Measurements from ENCODE around the gene GRK4.

DNA sequence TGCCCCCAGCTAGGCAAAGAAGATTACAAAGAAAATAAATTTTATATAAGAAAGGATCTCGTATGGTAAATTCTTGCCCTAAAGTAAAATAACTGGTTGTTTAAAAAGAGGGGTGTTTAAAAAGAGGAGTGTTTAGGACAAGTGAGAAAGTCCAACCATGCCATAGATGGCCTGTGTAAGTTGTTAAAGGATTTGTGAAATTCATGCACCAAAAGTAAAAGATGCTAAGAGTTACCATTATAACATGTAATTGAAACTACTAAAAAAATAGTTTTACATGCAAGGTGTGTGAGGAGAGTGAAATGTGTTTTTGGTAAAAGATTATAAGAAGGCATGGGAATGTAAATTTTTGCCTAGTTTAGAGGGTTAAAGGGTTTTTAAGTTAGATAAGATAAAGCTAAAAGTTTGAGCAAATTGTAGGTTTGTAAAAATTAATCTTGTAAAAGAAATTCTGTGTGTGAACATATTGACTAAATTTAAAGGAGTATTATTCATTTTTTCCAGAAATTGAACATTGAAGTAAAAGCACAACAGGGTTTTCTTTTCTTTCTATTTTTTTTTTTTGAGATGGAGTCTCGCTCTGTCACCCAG, 90.9 kb downstream of the GRK4 start:
- TF ChIP-seq, protein P1, sequence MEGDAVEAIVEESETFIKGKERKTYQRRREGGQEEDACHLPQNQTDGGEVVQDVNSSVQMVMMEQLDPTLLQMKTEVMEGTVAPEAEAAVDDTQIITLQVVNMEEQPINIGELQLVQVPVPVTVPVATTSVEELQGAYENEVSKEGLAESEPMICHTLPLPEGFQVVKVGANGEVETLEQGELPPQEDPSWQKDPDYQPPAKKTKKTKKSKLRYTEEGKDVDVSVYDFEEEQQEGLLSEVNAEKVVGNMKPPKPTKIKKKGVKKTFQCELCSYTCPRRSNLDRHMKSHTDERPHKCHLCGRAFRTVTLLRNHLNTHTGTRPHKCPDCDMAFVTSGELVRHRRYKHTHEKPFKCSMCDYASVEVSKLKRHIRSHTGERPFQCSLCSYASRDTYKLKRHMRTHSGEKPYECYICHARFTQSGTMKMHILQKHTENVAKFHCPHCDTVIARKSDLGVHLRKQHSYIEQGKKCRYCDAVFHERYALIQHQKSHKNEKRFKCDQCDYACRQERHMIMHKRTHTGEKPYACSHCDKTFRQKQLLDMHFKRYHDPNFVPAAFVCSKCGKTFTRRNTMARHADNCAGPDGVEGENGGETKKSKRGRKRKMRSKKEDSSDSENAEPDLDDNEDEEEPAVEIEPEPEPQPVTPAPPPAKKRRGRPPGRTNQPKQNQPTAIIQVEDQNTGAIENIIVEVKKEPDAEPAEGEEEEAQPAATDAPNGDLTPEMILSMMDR (IDR thresholded peaks at IDR 0.05), result no peak
- no peak for TF ChIP-seq POLR2AphosphoS5 (IDR thresholded peaks at IDR 0.05)

Data from upper lobe of left lung (tissue), 4 donors.